GM06990 (cell line): ENCODE data around the gene TPRG1L.

Source experiments
- DNase-seq: peaks from one replicate; pipeline ENCODE4 v3.0.0-alpha.2; 2011; ENCODE audit not compliant: insufficient read length; ENCODE audit errors: extremely low read depth
- H3K27me3 ChIP-seq: replicated peaks from 2 replicates; pipeline ENCODE4 v1.6.0; 2011; ENCODE audit warnings: low read length; ENCODE audit not compliant: control insufficient read depth, insufficient read depth
- H3K36me3 ChIP-seq: 2 replicates; pipeline ENCODE4 v1.5.1; 2011; ENCODE audit warnings: low read length; ENCODE audit not compliant: control insufficient read depth, insufficient read depth
- H3K4me3 ChIP-seq: replicated peaks from 2 replicates; pipeline ENCODE4 v1.5.1; 2011; ENCODE audit warnings: low read depth, mild to moderate bottlenecking, control low read depth, low read length
- TF ChIP-seq, protein P1 (sequence below): IDR thresholded peaks from 2 replicates; pipeline ENCODE4 v1.5.1; 2011; ENCODE audit warnings: low read length, control low read depth, mild to moderate bottlenecking, inconsistent platforms; ENCODE audit not compliant: insufficient read depth, poor library complexity, severe bottlenecking

TPRG1L gene

DNA sequence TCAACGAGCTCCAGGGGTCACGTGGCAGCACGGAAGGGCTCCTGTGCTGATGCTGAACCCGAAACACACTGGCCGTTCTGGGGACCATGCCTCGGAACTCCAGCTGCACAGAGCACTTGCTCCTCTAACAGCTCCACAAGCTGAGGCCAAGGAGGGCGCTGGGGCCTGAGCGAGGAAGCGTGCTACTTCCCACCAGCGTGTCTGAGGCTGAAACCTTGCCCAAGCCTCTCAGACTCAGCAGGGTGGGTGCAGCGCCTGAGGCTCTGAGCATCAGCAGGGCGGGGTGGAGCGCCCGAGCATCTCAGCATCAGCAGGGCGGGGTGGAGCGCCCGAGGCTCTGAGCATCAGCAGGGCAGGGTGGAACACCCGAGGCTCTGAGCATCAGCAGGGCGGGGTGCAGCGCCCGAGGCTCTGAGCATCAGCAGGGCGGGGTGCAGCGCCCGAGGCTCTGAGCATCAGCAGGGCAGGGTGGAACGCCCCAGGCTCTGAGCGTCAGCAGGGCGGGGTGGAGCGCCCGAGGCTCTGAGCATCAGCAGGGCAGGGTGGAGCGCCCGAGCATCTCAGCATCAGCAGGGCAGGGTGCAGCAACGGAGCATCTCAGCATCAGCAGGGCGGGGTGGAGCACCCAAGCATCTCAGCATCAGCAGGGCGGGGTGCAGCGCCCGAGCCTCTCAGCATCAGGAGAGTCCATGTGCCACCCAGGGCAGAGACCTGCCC, 15.5 kb downstream of the TPRG1L start:
- DNase-seq = no peak
- TF ChIP-seq, protein P1, sequence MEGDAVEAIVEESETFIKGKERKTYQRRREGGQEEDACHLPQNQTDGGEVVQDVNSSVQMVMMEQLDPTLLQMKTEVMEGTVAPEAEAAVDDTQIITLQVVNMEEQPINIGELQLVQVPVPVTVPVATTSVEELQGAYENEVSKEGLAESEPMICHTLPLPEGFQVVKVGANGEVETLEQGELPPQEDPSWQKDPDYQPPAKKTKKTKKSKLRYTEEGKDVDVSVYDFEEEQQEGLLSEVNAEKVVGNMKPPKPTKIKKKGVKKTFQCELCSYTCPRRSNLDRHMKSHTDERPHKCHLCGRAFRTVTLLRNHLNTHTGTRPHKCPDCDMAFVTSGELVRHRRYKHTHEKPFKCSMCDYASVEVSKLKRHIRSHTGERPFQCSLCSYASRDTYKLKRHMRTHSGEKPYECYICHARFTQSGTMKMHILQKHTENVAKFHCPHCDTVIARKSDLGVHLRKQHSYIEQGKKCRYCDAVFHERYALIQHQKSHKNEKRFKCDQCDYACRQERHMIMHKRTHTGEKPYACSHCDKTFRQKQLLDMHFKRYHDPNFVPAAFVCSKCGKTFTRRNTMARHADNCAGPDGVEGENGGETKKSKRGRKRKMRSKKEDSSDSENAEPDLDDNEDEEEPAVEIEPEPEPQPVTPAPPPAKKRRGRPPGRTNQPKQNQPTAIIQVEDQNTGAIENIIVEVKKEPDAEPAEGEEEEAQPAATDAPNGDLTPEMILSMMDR = no peak
- no peak overlapping the region for H3K4me3 ChIP-seq
- peaks cover 20% of the 10 kb centered on the region for H3K36me3 ChIP-seq
- no peaks in the 10 kb centered on the region for H3K27me3 ChIP-seq

- DNase-seq = no peak
- TF ChIP-seq, protein P1 = no peak
- peaks cover 20% of the 10 kb centered on the region for H3K36me3 ChIP-seq
- no peaks in the 10 kb centered on the region for H3K27me3 ChIP-seq
- no peak overlapping the region for H3K4me3 ChIP-seq
Observed at GRCh38 chr1:3641046-3641760, 16.4 kb downstream of the TPRG1L start.

GRCh38 chr1:3641816-3642215, 17.0 kb downstream of the TPRG1L start:
- Histone ChIP-seq H3K27me3 (no peaks in the 10 kb centered on the region), H3K36me3 (peaks cover 18% of the 10 kb centered on the region), H3K4me3 (no peak overlapping the region)
- TF ChIP-seq, protein P1 = no peak
- DNase-seq = no peak

DNA sequence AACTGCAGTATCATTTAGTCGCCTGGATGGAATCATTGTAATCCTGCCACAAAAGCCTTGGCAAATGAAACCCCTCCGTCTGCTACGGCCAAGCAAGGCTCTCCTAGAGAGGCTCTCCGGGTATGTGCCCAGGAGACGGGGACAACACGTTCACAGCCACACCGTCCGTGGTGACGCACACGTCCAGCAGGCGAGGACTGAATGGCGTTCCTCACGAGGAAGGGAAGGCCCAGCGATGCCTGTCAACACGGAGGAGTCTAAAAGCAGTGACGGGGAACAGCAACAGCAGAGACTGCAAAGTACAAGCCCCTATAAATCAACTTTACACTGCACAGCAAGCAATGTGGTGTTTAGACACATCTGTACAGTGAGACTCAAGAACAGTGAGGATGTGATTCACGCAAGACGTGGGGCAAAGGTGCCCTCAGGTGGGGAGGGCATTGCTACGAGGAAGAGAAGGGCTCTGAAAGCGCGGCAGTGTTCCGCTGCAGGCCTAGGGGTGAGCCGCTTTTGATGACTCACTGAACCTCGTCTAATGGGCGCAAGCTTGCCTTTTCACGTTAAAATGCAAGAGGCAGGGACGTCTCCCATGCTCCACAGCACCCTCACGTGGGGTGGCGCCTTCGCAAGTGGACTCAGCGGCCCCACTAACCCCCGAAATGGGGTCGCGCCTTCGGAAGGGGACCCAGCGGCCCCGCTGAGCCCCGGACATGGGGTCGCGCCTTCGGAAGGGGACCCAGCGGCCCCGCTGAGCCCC, 18.3 kb downstream of the TPRG1L start:
- TF ChIP-seq, protein P1 = no peak
- no peaks in the 10 kb centered on the region for H3K27me3 ChIP-seq
- no peak for DNase-seq
- H3K4me3 ChIP-seq = no peak overlapping the region
- H3K36me3 ChIP-seq = peaks cover 18% of the 10 kb centered on the region

DNA sequence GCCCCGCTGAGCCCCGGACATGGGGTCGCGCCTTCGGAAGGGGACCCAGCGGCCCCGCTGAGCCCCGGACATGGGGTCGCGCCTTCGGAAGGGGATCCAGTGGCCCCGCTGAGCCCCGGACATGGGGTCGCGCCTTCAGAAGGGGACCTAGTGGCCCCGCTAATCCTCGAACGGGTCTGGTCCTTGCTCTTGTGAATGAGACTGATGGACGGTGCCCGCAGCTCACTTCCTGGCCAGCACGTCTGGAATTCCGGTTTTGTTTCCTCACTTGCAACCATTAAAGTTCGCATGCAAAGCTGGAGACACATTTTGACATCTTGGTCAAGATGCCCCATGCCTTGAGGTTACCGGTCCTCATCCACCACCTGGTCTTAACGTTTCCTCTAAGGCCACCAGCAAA, 19.5 kb downstream of the TPRG1L start:
- DNase-seq = no peak
- TF ChIP-seq, protein P1 = no peak
- Histone ChIP-seq H3K4me3 (no peak overlapping the region), H3K36me3 (peaks cover 17% of the 10 kb centered on the region), H3K27me3 (no peaks in the 10 kb centered on the region)
